ENCODE results near the gene OSBPL5.

DNA sequence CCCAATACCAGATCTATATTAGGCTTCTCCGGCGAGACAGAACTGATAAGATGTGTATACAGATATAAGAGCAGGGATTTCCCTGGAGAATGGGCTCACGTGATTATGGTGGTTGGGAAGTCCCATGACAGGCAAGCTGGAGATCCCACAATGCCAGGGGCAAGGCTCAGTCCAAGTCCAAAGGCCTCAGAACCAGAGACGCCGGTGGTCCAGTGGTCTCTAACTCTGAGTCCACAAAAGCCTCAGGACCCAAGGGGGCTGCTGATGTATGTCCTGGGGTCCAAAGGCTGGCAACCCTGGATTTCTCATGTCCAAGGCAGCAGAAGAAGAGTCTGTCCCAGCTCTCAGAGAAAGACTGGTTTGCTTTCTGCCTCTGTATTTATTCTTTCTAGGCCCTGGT lies 15.8 kb upstream of the OSBPL5 start:
- TF ChIP-seq, protein P1, sequence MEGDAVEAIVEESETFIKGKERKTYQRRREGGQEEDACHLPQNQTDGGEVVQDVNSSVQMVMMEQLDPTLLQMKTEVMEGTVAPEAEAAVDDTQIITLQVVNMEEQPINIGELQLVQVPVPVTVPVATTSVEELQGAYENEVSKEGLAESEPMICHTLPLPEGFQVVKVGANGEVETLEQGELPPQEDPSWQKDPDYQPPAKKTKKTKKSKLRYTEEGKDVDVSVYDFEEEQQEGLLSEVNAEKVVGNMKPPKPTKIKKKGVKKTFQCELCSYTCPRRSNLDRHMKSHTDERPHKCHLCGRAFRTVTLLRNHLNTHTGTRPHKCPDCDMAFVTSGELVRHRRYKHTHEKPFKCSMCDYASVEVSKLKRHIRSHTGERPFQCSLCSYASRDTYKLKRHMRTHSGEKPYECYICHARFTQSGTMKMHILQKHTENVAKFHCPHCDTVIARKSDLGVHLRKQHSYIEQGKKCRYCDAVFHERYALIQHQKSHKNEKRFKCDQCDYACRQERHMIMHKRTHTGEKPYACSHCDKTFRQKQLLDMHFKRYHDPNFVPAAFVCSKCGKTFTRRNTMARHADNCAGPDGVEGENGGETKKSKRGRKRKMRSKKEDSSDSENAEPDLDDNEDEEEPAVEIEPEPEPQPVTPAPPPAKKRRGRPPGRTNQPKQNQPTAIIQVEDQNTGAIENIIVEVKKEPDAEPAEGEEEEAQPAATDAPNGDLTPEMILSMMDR (IDR thresholded peaks at IDR 0.05): no peak
- TF ChIP-seq POLR2A (IDR thresholded peaks at IDR 0.05): no peak
- no peak for TF ChIP-seq POLR2AphosphoS5 (IDR thresholded peaks at IDR 0.05)
